Pancreas (tissue), 10 donors: Measurements from ENCODE around the gene ENTR1. TPM values are rescaled to one million over a fixed set of nuclear protein-coding genes. Genes with fewer than 3 reads are reported as not detected.

Source experiments
- ATAC-seq, 4 donors: fragments of 200-7000 bp; cut with Tn5 transposase; one replicate each; pipeline versions ENCODE4 v1.8.0 to v1.9.1; 2020; ENCODE audit warnings: mild to moderate bottlenecking in 4 of 4, moderate library complexity in 4 of 4
- DNase-seq, 6 donors: peaks; one replicate each; pipeline ENCODE4 v3.0.0-alpha.2; 2020
- FAIRE-seq: peaks from 2 replicates; lab custom pipeline; 2012; peaks lifted over from hg19 to GRCh38; lab: Jason Lieb, UNC
- H3K27ac ChIP-seq, 4 donors: fragments of 200-600 bp; sonication (generic); 1 replicate in 3 of 4; 2 replicates in 1 of 4; pipeline versions ENCODE4 v1.5.0 to v1.8.0; 2020
- H3K27me3 ChIP-seq, 4 donors: fragments of 200-600 bp; one replicate each; pipeline ENCODE4 v1.8.0; 2021
- H3K36me3 ChIP-seq, 3 donors: fragments of 200-600 bp; sonication (generic) in 1 of 3; one replicate each; pipeline versions ENCODE4 v1.5.0 to v1.8.0; 2020 to 2021
- H3K4me1 ChIP-seq, 3 donors: fragments of 200-600 bp; one replicate each; pipeline ENCODE4 v1.8.0; 2021
- H3K4me3 ChIP-seq, 4 donors: fragments of 200-600 bp; sonication (generic) in 2 of 4; one replicate each; pipeline versions ENCODE4 v1.5.0 to v1.8.0; 2020 to 2021
- H3K9me3 ChIP-seq, 4 donors: fragments of 200-600 bp; one replicate each; pipeline ENCODE4 v1.8.0; 2021
- WGBS, 2 donors: extraction: QIAGEN DNeasy Blood & Tissue Kit; methylation state at CpG; one replicate each; pipeline ENCODE4 v1.1.7; 2013; 5-methylcytosine and 5-hydroxymethylcytosine counted together
- intact Hi-C, 3 donors: fragments of 100-400 bp; cut with DNase I; formaldehyde crosslinking; loops; one replicate each; pipeline versions ENCODE4 v1.11.1 to v1.14.2; 2022
- polyA plus RNA-seq, 2 donors: library from polyadenylated mRNA; stranded (reverse); fragments of 200-250 nt; gene quantifications; one replicate each; pipeline ENCODE4 v1.2.3, GENCODE V29; 2013
- total RNA-seq, 6 donors: library from RNA; stranded (reverse); fragmentation: NEBNext Ultra II Directional in 4 of 6; extraction: Animal tissue kit (Norgen Biotek cat#: 25700) in 4 of 6; gene quantifications; one replicate each; pipeline versions ENCODE4 v1.2.1 to v1.2.4, GENCODE V29; 2021 to 2023
- TF ChIP-seq, protein P1 (sequence below), 4 donors: fragments of 200-600 bp; sonication (generic) in 3 of 4; IDR thresholded peaks; one replicate each; pipeline versions ENCODE4 v1.5.0 to v1.8.0; 2021; ENCODE audit warnings: antibody characterized with exemption in 4 of 4
- donor health status: healthy with polysubstance abuse.
- donor health status: DM: no; HTN: no; CAD: no; lungs with moderate emphysema.
- donor health status: DM: no; HTN: no; CAD: no.
- donor health status: control.
- donor health status: control.
- donor health status: Bipolar disorder and iron deficiency.
- donor health status: DM: yes; HTN: yes; CAD: no.
- donor health status: DM: no; HTN: no; CAD: no.
- donor health status: DM: no; HTN: no; CAD: no.
- donor health status: DM: yes; HTN: yes; CAD: no.

ENTR1 gene
- total and polyA plus RNA-seq, 8 donors, result 13.8 to 36.6 (median 22.2) TPM

DNA sequence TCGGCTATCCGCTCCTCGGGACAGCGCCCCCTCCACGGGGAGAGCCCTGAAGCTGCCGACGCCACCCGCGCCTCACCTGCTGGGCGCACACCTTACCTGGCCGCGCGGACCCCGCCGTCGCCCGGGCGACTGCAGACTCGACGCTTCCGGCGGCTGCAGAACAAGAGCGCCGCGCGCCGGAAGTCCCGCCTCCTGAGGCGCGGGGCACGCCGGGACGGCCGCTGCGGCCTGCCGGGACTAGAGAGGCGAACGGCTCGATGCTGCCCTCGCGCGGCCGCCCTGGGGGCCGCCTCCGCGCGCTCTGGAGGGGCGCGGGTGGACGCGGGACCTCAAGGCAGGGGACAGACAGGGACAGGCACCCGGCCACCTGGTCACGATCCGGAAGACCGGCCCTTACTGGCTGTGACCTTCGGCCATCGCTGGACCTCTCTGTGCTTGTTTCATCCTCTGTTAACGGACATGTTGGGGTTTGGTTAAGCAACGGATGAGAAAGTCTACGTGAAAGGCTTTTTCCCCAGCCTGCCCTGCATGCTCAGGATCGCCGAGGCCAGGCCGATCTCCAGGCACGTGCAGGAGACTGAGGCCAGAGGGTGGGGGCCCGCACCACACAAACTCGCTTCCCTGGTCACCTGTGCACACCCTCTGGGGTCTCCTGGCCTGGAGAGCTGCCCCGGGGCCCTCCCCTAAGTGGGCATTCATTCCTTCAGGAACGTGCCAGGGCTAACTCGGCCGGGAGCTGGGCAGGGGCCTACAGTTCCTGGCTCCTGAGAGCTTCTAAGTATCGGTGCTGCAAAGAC, 10.2 kb downstream of the ENTR1 start, which contains the start of gene SNAPC4:
SNAPC4 (minus strand) TSS at position 133 of the 797 bp plus-strand sequence. CDS start 1,742 bp downstream, outside the sequence.
- ATAC-seq, result peak; percentile 95 to 98 (median 96)
- FAIRE-seq, result no peak

DNA sequence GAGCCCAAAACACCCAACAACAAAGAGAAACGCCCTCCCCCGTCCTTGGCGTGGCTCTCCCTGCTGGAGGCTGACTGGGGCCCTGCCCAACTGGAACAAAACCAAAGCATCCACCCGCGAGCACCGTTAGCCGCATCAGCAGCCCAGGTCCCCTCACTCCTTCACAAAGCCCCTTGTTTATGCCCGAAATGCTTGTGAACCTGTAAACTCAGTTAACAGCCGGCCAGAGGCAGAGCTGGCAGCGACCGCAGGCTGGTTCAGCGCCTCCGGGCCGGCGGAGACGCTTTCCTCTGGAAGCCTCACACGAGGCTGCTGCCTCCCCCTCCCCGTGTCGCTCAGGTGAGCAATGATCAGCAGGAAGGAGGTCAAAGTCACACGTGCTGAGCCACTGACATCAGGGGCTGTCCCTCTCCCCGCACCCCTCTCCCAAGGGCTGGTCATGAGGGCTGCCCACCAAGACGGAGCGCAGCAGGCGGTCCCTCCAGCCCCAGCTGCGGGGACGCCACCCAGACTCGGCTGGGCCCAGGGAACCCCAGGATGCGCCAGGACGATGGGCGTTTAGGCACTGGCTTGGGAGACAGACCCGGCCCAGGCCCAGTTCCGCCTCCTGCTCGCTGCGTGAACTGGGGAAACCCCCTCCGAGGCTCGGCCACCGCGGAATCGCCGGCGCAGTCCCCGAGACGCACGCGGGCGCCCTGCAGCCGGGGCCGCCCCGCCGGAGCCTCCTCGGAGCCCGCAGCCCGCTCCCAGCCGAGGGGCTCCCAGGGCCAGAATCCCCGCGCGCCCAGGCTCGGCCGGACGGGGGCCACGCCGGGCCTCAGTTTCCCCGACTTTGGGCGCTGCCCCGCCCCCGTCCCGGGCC, 11.0 kb downstream of the ENTR1 start:
- ATAC-seq (peak; percentile 14 to 40 (median 22)), FAIRE-seq (no peak), DNase-seq (peak in 4 of 6 donors; percentile 35 to 82 (median 58))
- Histone ChIP-seq H3K27me3 (no peaks in the 10 kb centered on the region), H3K4me3 (peak overlapping the region; percentile 89 to 99 (median 95)), H3K9me3 (no peaks in the 10 kb centered on the region), H3K27ac (no peak overlapping the region), H3K36me3 (peaks cover 0 to 23% (median 14%) of the 10 kb centered on the region in 3 donors), H3K4me1 (peaks cover 0 to 11% (median 7%) of the 10 kb centered on the region in 3 donors)
- WGBS, 2 donors, result 1% methylated on average over 64 to 67 of the region's 67 CpGs
- intact Hi-C loops, result loop anchor here in 1 of 3 donors (5.0 kb wide), 1 partner anchor 233 kb away; no protein-coding TSS in a partner anchor
- TF ChIP-seq, protein P1, sequence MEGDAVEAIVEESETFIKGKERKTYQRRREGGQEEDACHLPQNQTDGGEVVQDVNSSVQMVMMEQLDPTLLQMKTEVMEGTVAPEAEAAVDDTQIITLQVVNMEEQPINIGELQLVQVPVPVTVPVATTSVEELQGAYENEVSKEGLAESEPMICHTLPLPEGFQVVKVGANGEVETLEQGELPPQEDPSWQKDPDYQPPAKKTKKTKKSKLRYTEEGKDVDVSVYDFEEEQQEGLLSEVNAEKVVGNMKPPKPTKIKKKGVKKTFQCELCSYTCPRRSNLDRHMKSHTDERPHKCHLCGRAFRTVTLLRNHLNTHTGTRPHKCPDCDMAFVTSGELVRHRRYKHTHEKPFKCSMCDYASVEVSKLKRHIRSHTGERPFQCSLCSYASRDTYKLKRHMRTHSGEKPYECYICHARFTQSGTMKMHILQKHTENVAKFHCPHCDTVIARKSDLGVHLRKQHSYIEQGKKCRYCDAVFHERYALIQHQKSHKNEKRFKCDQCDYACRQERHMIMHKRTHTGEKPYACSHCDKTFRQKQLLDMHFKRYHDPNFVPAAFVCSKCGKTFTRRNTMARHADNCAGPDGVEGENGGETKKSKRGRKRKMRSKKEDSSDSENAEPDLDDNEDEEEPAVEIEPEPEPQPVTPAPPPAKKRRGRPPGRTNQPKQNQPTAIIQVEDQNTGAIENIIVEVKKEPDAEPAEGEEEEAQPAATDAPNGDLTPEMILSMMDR (IDR thresholded peaks at IDR 0.05), result no peak

More for the DNA sequence above, 10.2 kb downstream of the ENTR1 start, which contains the start of gene SNAPC4:
- WGBS, 2 donors, result 4 to 5% methylated on average over 58 to 71 of the region's 71 CpGs
- TF ChIP-seq, protein P1 (IDR thresholded peaks at IDR 0.05), result peak; percentile 88 to 98 (median 94)
- Histone ChIP-seq H3K4me3 (peak within 1 kb of the TSS; percentile 89 to 99 (median 95)), H3K27ac (no peak within 1 kb of the TSS), H3K36me3 (peaks cover 0 to 14% (median 8%) of the 10 kb centered on the region in 3 donors), H3K4me1 (peaks cover 0 to 11% (median 7%) of the 10 kb centered on the region in 3 donors), H3K27me3 (no peaks in the 10 kb centered on the region), H3K9me3 (no peaks in the 10 kb centered on the region)
- peak; percentile 75 to 97 (median 91) for DNase-seq
- intact Hi-C loops, result loop anchor here in 1 of 3 donors (5.0 kb wide), 1 partner anchor 232 kb away; no protein-coding TSS in a partner anchor

DNA sequence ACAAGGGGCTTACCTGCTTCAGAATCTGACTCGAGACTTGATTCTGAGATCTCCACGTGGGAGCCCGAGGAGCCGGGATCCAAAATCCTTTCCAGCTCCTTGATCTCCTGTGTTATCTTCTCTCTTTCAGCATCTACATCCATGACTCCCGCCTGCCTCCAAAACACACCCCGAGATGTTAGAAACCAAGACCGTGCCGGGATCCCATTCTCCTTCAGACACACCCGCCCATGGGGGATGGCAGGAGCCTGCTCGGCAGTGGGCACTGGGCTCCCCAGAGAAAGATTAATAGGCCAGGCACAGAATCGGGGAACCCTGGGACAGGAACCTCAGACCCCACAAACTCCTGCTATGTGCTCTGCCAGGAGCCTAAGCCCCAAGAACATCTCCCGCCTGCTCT, 12.1 kb downstream of the ENTR1 start:
- Histone ChIP-seq H3K36me3 (peaks cover 0 to 26% (median 25%) of the 10 kb centered on the region in 3 donors), H3K4me1 (peaks cover 0 to 11% (median 7%) of the 10 kb centered on the region in 3 donors), H3K9me3 (no peaks in the 10 kb centered on the region), H3K4me3 (no peak overlapping the region), H3K27ac (no peak overlapping the region), H3K27me3 (no peaks in the 10 kb centered on the region)
- intact Hi-C loops, result no loop called here
- TF ChIP-seq, protein P1 (IDR thresholded peaks at IDR 0.05), result no peak
- FAIRE-seq, result no peak
- 84 to 92% methylated on average over 12 of the region's 12 CpGs for WGBS, 2 donors
- ATAC-seq, result no peak
- DNase-seq, result peak in 1 of 6 donors; percentile 56

DNA sequence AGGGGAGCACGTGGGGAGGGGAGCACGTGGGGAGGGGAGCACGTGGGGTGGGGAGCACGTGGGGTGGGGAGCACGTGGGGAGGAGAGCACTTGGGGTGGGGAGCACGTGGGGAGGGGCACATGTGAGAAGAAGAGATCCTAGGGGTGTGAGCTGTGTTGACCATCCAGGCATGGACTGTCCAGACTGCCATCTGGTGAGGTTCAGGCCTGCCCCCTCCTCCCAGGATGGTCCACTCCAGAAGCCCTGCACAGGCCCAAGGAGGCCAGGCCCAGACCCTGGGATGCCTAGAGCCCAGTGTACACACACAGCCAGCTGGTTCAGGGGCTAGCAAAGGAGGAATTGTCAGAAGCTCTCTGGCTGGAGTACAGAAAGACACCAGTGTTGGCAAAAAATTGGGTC, 12.8 kb downstream of the ENTR1 start:
- no peaks in the 10 kb centered on the region for H3K27me3 ChIP-seq
- peaks cover 0 to 11% (median 7%) of the 10 kb centered on the region in 3 donors for H3K4me1 ChIP-seq
- H3K9me3 ChIP-seq, result no peaks in the 10 kb centered on the region
- H3K4me3 ChIP-seq, result no peak overlapping the region
- TF ChIP-seq, protein P1 (IDR thresholded peaks at IDR 0.05), result no peak
- DNase-seq, result peak in 1 of 6 donors; percentile 54
- ATAC-seq, result no peak
- FAIRE-seq, result no peak
- WGBS, 2 donors, result 63 to 79% methylated on average over 6 of the region's 6 CpGs
- intact Hi-C loops, result no loop called here
- H3K36me3 ChIP-seq, result peaks cover 0 to 26% (median 26%) of the 10 kb centered on the region in 3 donors
- no peak overlapping the region for H3K27ac ChIP-seq
